Measurements from ENCODE around the gene PEX11G. TPM values are rescaled to one million over a fixed set of nuclear protein-coding genes. Genes with fewer than 3 reads are reported as not detected.

PEX11G gene
- total and polyA plus RNA-seq, 9 of the 15 experiments (the other 6 are each of a cell fraction or from before 2014, with no cell fraction given): 0.07 to 3.2 (median 0.70) TPM; not detected in 1

DNA sequence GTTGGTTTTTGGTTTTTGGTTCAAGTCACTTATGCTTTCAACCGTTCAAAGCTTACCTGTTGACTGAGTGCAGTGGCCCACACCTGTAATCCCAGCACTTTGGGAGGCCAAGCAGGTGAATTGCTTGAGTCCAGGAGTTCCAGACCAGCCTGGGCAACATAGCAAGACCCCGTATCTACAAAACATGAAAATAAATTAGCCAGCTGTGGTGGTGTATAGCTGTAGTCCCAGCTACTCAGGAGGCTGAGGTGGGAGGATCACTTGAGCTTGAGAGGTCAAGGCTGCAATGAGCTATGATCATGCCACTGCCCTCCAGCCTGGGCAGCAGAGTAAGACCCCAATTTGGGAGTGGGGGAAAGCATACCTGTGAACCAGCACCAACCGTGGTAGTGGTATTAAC is 43.7 kb downstream of the PEX11G start:
- Histone ChIP-seq H3K9ac (ENCODE audit: insufficient read depth in 1 of 2, low read depth in 2 of 2, low read length in 2 of 2) (no peak overlapping the region), H3K36me3 (ENCODE audit: control insufficient read depth, insufficient read depth, low read length) (peaks cover 36% of the 10 kb centered on the region; the same call in 2 of the 3 replicates), H3K9me1 (ENCODE audit: control insufficient read depth, insufficient read depth, low read length) (peaks cover 3% of the 10 kb centered on the region), H3K9me3 (replicated peaks; ENCODE audit: control insufficient read depth, insufficient read depth, low read depth, low read length) (peaks cover under 1% of the 10 kb centered on the region; the same call in 1 of the 2 replicates), H3K79me2 (ENCODE audit: control insufficient read depth, insufficient read depth, low read length) (no peaks in the 10 kb centered on the region), H3K4me1 (replicated peaks in 1 of 2; ENCODE audit: control insufficient read depth in 2 of 2, insufficient read depth in 2 of 2, low read length in 2 of 2) (peaks cover 2 to 5% of the 10 kb centered on the region in 2 experiments; a peak in 3 of 5 replicates), H3K27me3 (ENCODE audit: control insufficient read depth in 2 of 2, insufficient read depth in 2 of 2, low read length in 2 of 2) (no peaks in the 10 kb centered on the region), H3K4me3 (no peak overlapping the region), H4K20me1 (replicated peaks; ENCODE audit: control insufficient read depth, insufficient read depth, low read length) (no peaks in the 10 kb centered on the region), H3K4me2 (ENCODE audit: insufficient read depth, low read length) (no peak overlapping the region), H3K27ac (ENCODE audit: extremely low read depth, low read depth, low read length) (no peak overlapping the region), H2AFZ (ENCODE audit: low read depth, low read length) (no peak overlapping the region)
- ChIA-PET POLR2A (no interaction called here), CTCF (ENCODE audit: low intra/inter-chr PET ratio) (no interaction called here)
- BruUV-seq (replicated peaks): no TSS peak
- no peak for ATAC-seq
- FAIRE-seq: no peak
- no peak for DNase-seq (ENCODE audit: extremely low read depth in 1 of 4, low spot score in 3 of 4)
- in situ Hi-C loops (cut with MboI) (no loop called here), intact Hi-C loops (cut with micrococcal nuclease) (no loop called here)
- TF ChIP-seq ZNF121 (CRISPR knock-in tag; conservative IDR thresholded peaks at IDR 0.05) (peak; percentile 34; the same call in 1 of the 2 replicates), RAD51 (IDR thresholded peaks at IDR 0.05; ENCODE audit: borderline replicate concordance, low read depth) (no peak)
- 91% methylated on average over 3 of the region's 3 CpGs for WGBS (ENCODE audit: insufficient coverage, low coverage, missing lambda C conversion rate)

DNA sequence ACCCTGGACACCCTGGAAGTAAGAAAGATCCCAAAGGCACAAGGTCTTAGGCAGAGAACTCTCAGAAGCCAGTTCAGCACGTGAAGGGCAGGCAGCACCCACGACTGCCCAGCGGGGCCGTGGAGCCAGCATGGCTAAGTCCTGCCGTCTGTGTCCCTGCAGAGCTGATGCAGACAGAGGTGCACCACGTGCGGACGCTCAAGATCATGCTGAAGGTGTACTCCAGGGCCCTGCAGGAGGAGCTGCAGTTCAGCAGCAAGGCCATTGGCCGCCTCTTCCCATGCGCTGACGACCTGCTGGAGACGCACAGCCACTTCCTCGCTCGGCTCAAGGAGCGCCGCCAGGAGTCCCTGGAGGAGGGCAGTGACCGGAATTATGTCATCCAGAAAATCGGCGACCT is 44.8 kb downstream of the PEX11G start:
- Histone ChIP-seq H3K4me2 (ENCODE audit: insufficient read depth, low read length) (no peak overlapping the region), H3K36me3 (ENCODE audit: control insufficient read depth, insufficient read depth, low read length) (peaks cover 36% of the 10 kb centered on the region; the same call in 2 of the 3 replicates), H3K27ac (ENCODE audit: extremely low read depth, low read depth, low read length) (no peak overlapping the region), H3K9me1 (ENCODE audit: control insufficient read depth, insufficient read depth, low read length) (peaks cover 3% of the 10 kb centered on the region), H2AFZ (ENCODE audit: low read depth, low read length) (no peak overlapping the region), H3K9ac (ENCODE audit: insufficient read depth in 1 of 2, low read depth in 2 of 2, low read length in 2 of 2) (no peak overlapping the region), H3K9me3 (replicated peaks; ENCODE audit: control insufficient read depth, insufficient read depth, low read depth, low read length) (no peaks in the 10 kb centered on the region), H3K79me2 (ENCODE audit: control insufficient read depth, insufficient read depth, low read length) (no peaks in the 10 kb centered on the region), H3K4me1 (replicated peaks in 1 of 2; ENCODE audit: control insufficient read depth in 2 of 2, insufficient read depth in 2 of 2, low read length in 2 of 2) (peaks cover 2 to 9% of the 10 kb centered on the region in 2 experiments; a peak in 3 of 5 replicates), H3K4me3 (no peak overlapping the region), H3K27me3 (ENCODE audit: control insufficient read depth in 2 of 2, insufficient read depth in 2 of 2, low read length in 2 of 2) (no peaks in the 10 kb centered on the region), H4K20me1 (replicated peaks; ENCODE audit: control insufficient read depth, insufficient read depth, low read length) (no peaks in the 10 kb centered on the region)
- ATAC-seq: no peak
- no TSS peak for BruUV-seq (replicated peaks)
- WGBS (ENCODE audit: insufficient coverage, low coverage, missing lambda C conversion rate): 86% methylated on average over 17 of the region's 19 CpGs
- in situ Hi-C loops (cut with MboI): no loop called here
- no peak for DNase-seq (ENCODE audit: extremely low read depth in 1 of 4, low spot score in 3 of 4)
- ChIA-PET CTCF (ENCODE audit: low intra/inter-chr PET ratio) (no interaction called here), POLR2A (no interaction called here)
- no peak for TF ChIP-seq SAP30 (IDR thresholded peaks at IDR 0.05; ENCODE audit: borderline replicate concordance, insufficient read depth, low read depth, low read length, poor library complexity, severe bottlenecking)
- no peak for TF ChIP-seq TRIM28 (IDR thresholded peaks at IDR 0.05)
- TF ChIP-seq CBX5 (IDR thresholded peaks at IDR 0.05; ENCODE audit: borderline replicate concordance, low read depth): no peak
- TF ChIP-seq ZNF589 (CRISPR knock-in tag; IDR thresholded peaks at IDR 0.05; ENCODE audit: low read depth): no peak
- no peak for TF ChIP-seq ZNF75A (CRISPR knock-in tag; IDR thresholded peaks at IDR 0.05)
- no peak for TF ChIP-seq ZNF217 (CRISPR knock-in tag; IDR thresholded peaks at IDR 0.05)
- TF ChIP-seq L3MBTL2 (IDR thresholded peaks at IDR 0.05): no peak
- no peak for TF ChIP-seq CHD2 (IDR thresholded peaks at IDR 0.05; ENCODE audit: low read depth, low read length)
- TF ChIP-seq EHMT2 (IDR thresholded peaks at IDR 0.05): no peak
- TF ChIP-seq, protein P1, sequence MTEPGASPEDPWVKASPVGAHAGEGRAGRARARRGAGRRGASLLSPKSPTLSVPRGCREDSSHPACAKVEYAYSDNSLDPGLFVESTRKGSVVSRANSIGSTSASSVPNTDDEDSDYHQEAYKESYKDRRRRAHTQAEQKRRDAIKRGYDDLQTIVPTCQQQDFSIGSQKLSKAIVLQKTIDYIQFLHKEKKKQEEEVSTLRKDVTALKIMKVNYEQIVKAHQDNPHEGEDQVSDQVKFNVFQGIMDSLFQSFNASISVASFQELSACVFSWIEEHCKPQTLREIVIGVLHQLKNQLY (CRISPR knock-in tag; conservative IDR thresholded peaks at IDR 0.05): no peak
- TF ChIP-seq TOE1 (IDR thresholded peaks at IDR 0.05; ENCODE audit: borderline replicate concordance): no peak
- no peak for TF ChIP-seq TOE1 (CRISPR knock-in tag; IDR thresholded peaks at IDR 0.05; ENCODE audit: borderline replicate concordance, low read depth)
- TF ChIP-seq MECOM (CRISPR knock-in tag; IDR thresholded peaks at IDR 0.05): no peak
- TF ChIP-seq TCF7L2 (IDR thresholded peaks at IDR 0.05; ENCODE audit: low read depth, low read length): no peak
- FAIRE-seq: no peak
- intact Hi-C loops (cut with micrococcal nuclease): no loop called here

Measured in K562 (cell line).